Heart left ventricle (tissue), 13 donors: Measurements from ENCODE around the gene CYTIP.

Experiments used
- POLR2A ChIP-seq, 2 donors: fragments of 450-650 bp; IDR thresholded peaks; one replicate each; pipeline ENCODE4 v1.6.1; 2017; ENCODE audit warnings: antibody characterized with exemption in 2 of 2, mild to moderate bottlenecking in 2 of 2, moderate library complexity in 2 of 2
- TF ChIP-seq, protein P1 (sequence below), 12 donors: fragments of 200-600 bp; sonication (generic) in 4 of 12; IDR thresholded peaks; one replicate each; pipeline versions ENCODE4 v1.5.0 to v1.8.0; 2018 to 2022; ENCODE audit warnings: antibody characterized with exemption in 12 of 12, mild to moderate bottlenecking in 5 of 12
- donor health status: ischemic (EF 13 %, LVEDD 7.1; RV severe dilation, severe dysfunction).
- donor health status: DM: no; HTN: yes; CAD: no.
- donor health status: DM: no; HTN: no; CAD: no.
- donor health status: ischemic (EF 25% LVEDD 6.9; RV normal size, moderate dysfunction).
- donor health status: ischemic (EF 25% LVEDD 5.7; RV mildly dilated, moderate dysfunction).
- donor health status: ischemic (EF 35%, LVEDD 5.7; RV mildly dilated, moderate dysfunction).
- donor health status: nonischemic (EF 11% LVEDD 7.7; RV severe dilation, severe dysfunction).
- donor health status: DM: yes; HTN: yes; CAD: no.
- donor health status: PGD.
- donor health status: ischemic (EF 29% LVEDD 5.4; RV normal size, mild dysfunction).
- donor health status: nonischemic (EF 23%, LVEDD 6.1; RV moderate dilation, normal function).

DNA sequence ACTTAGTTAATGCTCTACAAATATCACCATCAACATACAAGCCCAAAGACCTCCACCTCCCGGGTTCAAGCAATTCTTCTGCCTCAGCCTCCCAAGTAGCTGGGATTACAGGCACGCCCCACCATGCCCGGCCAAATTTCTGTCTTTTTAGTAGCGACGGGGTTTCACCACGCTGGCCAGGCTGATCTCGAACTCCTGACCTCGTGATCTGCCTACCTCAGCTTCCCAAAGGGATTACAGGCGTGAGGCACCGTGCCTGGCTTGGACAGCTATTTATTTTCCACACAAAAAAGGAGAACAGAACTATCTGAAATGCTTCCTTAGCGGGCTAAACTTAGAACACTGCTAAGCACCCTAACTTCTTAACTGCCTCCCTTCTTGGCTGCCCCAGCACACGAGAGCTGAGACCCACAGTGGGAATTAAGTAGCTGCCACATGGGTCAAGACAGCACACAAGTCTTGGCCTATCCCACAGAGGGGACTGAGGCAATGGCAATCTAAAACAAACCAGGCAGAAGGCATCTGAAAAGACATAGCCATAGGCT lies 24.8 kb downstream of the CYTIP start:
- no peak for TF ChIP-seq POLR2A (IDR thresholded peaks at IDR 0.05)
- TF ChIP-seq, protein P1, sequence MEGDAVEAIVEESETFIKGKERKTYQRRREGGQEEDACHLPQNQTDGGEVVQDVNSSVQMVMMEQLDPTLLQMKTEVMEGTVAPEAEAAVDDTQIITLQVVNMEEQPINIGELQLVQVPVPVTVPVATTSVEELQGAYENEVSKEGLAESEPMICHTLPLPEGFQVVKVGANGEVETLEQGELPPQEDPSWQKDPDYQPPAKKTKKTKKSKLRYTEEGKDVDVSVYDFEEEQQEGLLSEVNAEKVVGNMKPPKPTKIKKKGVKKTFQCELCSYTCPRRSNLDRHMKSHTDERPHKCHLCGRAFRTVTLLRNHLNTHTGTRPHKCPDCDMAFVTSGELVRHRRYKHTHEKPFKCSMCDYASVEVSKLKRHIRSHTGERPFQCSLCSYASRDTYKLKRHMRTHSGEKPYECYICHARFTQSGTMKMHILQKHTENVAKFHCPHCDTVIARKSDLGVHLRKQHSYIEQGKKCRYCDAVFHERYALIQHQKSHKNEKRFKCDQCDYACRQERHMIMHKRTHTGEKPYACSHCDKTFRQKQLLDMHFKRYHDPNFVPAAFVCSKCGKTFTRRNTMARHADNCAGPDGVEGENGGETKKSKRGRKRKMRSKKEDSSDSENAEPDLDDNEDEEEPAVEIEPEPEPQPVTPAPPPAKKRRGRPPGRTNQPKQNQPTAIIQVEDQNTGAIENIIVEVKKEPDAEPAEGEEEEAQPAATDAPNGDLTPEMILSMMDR (IDR thresholded peaks at IDR 0.05) = no peak
